Stimulated activated CD4-positive, alpha-beta T cell treated with anti-CD3 and anti-CD28 coated beads, Interleukin-12 subunit alpha, Interleukin-12 subunit beta, amount 100 ng/mL, for 4 hours (primary cell): ENCODE data around the gene TPCN2.
A peak's percentile ranks its signal among the peaks of the same experiment; 100 is the strongest.

Source experiments
- DNase-seq: peaks from one replicate; pipeline ENCODE4 v3.0.0-alpha.2; 2020

Gene TPCN2

DNA sequence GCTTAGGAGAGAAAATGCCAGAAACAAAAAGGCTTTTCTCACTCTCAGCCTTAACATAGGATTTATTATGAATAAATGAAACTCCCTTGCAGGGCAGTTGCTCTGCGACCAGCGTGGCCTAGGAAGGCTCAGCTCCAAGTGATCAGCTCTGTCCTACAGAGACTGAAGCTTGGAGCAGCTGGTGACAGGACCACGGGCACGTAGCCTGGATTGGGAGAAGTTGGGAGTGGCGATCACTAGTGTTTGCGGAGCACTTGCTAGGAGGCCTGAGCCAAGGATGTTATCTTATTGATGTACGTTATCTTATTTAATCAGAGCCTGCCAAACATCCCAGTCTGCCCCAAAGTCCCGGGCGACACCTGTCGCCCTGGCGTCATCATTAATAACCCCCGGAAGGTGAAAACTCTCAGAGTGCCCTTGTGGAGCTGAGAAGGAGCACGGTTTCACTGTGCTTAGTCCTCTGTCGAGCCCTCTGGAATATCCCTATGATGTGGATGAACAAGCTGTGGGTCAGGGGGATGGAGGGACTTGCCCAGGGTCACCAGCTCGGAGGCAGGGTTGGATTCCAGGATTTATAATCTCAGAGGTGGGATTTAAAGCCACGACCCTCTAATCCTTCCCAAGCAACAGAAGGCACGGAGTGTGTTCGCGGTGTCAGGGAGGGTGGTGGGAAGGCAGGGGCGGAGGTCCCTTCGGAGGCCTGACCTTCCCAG is 66.2 kb downstream of the TPCN2 start:
- no peak for DNase-seq

DNA sequence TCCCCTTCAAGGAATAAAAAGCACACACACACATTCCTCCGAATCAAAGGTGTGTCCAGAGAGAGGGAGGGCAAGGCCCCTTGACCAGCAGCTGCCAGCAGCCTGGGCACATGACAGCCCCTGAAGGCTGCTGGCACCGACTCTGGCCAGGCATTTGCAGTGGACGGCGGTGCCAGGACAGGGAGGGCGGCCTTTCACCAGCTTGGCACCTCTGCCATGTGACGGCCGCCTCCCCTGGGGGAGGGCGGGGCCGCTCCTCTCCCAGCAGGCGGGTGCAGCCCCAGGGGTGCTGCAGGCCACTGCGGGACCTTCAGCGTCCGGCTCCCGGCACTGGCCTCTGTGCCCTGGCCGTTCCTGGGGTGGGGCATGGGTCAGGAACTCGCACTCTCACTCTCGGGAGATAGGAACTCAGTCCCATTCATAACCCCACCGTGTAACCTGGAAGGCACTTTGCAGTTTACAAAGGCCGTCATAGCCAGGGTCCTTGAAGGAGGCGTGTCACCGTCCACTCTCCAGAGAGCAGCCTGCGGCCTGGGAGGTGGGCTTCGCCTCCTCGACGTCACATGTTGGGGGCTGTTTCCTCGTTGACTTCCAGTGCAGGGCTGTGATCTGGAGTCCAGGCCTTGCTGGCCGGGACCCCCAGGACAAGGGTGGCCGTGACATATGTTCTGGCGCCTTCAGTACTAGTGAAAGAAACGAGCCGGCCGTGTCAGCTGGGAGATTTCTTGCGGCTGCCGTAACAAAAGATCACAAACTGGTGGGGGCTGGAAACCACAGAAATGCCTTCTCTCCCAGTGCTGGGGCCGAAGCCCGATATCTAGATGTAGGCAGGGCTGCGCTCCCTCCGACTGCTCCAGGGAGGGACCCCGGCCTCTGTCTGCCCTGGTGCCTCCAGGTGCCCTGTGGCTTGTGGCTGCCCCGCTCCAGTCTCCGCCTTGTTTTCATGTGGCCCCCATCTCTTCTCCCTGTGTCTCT is 67.1 kb downstream of the TPCN2 start:
- no peak for DNase-seq

GRCh38 chr11:69116671-69117070 is 67.9 kb downstream of the TPCN2 start:
- no peak for DNase-seq

DNA sequence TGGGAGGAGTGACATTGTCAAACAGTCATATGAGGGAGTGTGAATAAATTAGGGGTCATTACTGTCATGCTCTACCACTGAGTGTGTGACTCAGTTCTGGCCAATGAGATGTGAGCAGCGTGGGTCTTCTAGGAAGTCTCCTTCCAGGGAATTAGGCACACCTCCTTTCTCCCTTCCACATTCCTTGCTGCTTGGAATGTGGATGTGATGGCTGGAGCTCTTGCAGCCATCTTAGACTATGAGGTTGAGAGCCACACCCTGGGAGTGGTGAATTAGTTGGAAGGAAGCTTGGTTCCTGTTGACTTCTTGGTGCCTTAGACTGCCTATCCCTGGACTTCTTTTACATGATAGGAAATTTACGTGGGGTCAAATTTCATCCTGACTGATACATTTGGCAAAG is 70.5 kb downstream of the TPCN2 start:
- no peak for DNase-seq

DNA sequence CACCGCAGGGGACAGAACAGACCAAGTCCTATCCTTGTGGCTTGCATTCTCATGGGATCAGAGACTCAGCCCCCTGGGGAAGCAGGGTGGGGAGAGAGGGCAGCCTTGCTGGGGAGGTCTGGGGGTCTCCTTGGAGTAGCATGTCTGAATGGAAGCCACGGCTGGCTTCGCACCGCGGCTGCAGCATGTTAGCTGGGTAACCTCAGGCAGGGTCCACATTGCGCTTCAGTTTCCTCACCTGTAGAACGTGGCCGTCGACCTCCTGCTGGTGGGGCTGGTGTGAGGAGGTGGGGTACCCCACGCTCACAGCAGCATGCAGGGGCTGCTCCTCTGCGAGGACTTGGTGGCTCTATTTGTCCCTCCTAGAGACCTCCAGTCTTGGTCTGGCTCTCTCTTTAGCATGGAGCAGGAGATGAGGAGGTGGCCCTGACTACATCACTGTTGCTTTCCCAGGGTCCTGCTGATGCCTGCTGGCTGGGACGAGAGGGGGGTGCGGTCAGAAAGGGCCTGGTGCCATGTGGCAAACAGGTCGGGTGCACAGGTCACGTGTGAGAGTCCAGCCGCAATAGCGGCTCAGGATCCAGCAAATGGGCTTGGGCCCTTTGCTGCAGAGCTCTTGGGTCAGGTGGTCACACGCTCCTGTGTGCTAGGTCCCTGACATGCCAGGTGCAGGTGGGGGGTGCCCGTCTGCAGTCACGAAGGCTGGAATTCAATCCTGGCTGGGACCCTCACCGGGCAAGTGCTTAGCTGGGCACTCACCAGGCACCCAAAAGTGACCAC is 71.6 kb downstream of the TPCN2 start:
- DNase-seq: no peak

- no peak for DNase-seq
Observed at GRCh38 chr11:69121021-69121420, 72.3 kb downstream of the TPCN2 start.

- no peak for DNase-seq
Observed at GRCh38 chr11:69121621-69122325, 73.0 kb downstream of the TPCN2 start.

DNA sequence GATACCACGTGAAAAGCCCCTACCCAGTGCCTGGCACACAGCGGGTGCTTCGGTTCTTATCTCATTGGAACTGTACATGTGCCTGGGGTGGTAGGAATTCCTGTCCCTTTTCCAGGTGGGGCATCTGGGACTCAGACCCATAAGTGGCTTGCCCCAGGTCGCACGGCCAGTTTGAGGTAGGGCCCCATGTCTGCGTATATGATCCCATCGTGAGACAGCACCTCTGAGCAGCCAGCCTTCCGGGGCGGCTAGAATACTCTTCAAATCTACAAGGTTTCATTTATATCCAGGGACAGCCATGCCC is 73.5 kb downstream of the TPCN2 start:
- no peak for DNase-seq

DNA sequence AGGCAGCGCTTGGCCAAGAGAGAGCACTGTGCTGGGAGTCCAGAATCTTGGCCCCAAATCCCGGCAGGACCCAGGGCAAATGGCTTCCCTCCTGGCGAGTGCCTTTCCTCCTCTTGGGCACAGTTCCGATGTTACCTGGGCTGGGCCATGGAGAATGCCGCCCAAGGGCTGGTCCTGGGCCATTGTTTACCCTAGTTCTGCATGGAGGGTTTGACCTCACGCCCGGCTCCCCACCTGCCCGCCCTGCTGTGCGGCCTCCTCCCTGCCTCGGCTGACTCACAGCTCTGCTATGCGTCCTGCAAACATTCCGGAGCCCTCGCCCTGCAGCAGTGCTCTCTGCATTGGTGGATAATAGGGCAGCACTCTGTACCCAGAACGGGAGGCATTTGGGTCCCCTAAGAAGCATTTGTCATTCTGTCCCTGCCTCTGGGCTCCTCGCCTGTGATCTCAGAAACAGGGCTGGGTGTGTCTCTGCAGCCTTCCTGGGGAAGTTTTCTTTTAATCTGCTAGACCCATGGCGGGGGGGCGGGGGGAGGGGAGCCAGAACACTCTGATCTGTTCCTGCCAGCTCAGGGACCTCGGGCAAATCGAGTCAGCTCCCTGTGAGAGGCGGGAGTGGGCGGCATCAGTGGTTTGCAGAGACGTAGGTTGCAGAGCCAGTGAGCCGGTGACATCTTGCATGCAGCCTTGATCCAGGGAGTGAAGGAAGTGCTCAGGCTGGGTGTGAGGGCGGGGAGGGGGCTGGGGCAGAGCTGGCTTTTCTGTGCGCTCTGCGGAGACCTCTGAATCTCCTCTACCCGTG is 74.1 kb downstream of the TPCN2 start:
- DNase-seq: peak; percentile 81

- DNase-seq: peak; percentile 27
Observed at GRCh38 chr11:69123593-69124545, 75.1 kb downstream of the TPCN2 start.

DNA sequence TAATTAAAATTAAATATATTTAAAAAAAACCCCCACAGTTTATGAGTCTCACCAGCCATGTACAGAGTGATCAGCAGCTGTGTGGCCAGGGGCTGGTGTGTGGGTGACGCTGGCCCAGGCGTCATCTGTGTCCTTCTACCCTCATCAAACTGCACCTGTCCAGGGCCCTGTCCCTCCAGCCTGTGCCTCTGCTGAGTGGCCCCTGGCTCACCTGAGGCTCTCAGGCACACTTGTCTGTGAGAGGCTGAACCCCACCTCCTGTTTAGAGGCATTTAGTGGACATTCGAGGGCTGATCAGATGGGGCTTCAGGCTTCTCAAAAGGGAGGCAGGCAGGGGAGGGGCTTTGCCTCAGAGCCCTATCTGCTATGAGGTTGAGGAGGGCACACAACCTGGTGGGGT is 77.1 kb downstream of the TPCN2 start:
- no peak for DNase-seq

GRCh38 chr11:69126286-69126685 is 77.6 kb downstream of the TPCN2 start:
- no peak for DNase-seq

- DNase-seq: no peak
Observed at GRCh38 chr11:69127081-69127850, 78.5 kb downstream of the TPCN2 start.

- no peak for DNase-seq
Observed at GRCh38 chr11:69127884-69128283, 79.2 kb downstream of the TPCN2 start.

DNA sequence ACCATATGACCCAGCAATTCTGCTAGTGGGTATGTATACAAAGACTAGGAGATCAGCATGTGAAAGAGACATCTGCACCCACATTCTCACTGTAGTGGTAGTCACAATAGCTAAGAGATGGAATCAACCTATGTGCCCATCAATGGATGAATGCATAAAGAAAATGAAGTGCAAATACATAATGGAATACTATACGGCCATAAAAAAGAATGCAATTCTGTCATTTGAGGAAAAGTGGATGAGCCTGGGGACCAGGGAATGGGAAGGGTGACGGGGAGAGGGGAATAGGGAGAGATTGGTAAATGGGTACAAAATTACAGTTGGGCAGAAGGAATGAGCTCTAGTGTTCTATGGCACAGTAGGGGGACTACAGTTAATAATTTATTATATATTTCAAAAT is 80.3 kb downstream of the TPCN2 start:
- no peak for DNase-seq

- no peak for DNase-seq
Observed at GRCh38 chr11:69129647-69130046, 80.9 kb downstream of the TPCN2 start.

- DNase-seq: no peak
Observed at GRCh38 chr11:69130654-69131053, 81.9 kb downstream of the TPCN2 start.

DNA sequence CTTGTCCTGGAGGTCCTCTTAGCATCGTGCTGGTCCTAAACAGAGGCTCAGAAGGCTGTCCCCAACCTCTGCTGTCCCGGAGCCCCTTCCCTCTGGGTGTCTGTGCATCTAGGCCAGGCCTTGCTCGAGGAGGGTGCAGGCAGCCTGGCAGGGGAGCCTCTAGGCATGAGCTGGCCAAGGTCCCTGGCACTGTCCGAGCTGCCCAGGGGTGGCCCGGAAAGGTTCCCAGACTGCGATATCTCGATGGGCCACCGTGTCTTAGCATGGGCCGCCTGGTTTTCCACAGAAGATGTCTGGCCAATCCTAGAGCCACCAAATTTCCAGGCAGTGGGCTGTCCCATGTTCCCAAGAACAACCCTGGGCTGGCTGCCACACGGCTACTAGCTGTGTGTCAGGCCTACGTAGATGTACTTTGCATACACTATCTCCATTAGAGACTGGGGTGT is 82.4 kb downstream of the TPCN2 start:
- no peak for DNase-seq

DNA sequence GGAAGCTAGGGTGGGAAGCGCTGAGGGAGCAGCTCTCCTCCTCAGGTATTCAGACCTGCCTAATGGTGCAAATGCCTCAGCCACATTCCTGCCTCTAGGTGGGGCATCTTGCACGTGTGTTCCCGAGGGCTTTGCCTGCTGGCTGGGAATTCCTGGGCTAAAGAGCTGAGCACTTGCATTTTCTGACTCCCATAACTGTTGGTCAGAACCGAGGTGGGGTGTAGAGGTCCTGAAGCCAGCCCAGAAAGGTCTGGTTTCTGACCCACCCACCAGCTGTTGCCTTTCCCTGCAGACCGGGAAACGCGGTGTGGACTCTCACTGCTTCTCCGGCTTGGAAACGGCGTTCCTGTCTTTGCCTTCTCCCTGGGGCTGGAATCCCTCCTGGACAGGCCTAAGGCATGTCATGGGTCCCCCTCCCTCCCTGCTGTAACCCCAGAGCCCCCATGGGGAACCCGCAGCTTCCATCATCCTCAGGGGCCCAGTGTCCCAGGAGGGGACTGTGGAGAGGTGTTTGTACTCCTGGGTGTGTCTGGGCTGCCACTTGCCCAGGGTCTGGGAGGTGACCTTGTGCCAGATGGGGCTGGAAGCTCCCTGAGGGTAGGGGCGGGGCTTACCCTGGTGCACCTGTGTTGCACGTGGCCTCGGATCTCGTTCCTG is 83.0 kb downstream of the TPCN2 start:
- no peak for DNase-seq
